OCI-LY3 (cell line): ENCODE results near the gene DENND1A.

Experiments used
- H2AFZ ChIP-seq: fragments of 200-600, 300-600 bp; shearing (Covaris generic); 2 replicates; pipeline ENCODE4 v1.6.0; 2014; ENCODE audit warnings: antibody characterized with exemption, low read depth, low read length
- H3K27ac ChIP-seq: fragments of 200-600, 300-600 bp; sonication (generic); 2 replicates; pipeline ENCODE4 v1.5.1; 2014; ENCODE audit warnings: mild to moderate bottlenecking, low read length, moderate library complexity, mixed read lengths
- H3K27me3 ChIP-seq: fragments of 200-600, 300-600 bp; sonication (generic); 2 replicates; pipeline ENCODE4 v1.6.1; 2014; ENCODE audit warnings: low read depth, low read length, mixed read lengths
- H3K36me3 ChIP-seq: fragments of 200-600, 300-600 bp; sonication (generic); replicated peaks from 2 replicates; pipeline ENCODE3; 2014; ENCODE audit warnings: low read depth, low read length, mixed read lengths
- H3K4me1 ChIP-seq: fragments of 300-600, 200-600 bp; sonication (generic); 2 replicates; pipeline ENCODE4 v1.6.1; 2014; ENCODE audit warnings: low read length, mixed read lengths
- H3K4me2 ChIP-seq: fragments of 200-600, 300-600 bp; sonication (generic); 2 replicates; pipeline ENCODE4 v1.6.1; 2014; ENCODE audit warnings: low read length, mixed read lengths
- H3K4me3 ChIP-seq: fragments of 300-600, 200-600 bp; sonication (generic); 2 replicates; pipeline ENCODE4 v1.5.1; 2014; ENCODE audit warnings: antibody characterized with exemption, mild to moderate bottlenecking, low read length, moderate library complexity
- H3K79me2 ChIP-seq: fragments of 300-600, 200-600 bp; shearing (Covaris generic); 2 replicates; pipeline ENCODE4 v1.6.1; 2014; ENCODE audit warnings: mild to moderate bottlenecking, low read length, mixed read lengths
- H3K9ac ChIP-seq: fragments of 300-600, 200-600 bp; shearing (Covaris generic); 2 replicates; pipeline ENCODE4 v1.6.0; 2014; ENCODE audit warnings: mild to moderate bottlenecking, low read length, moderate library complexity
- H3K9me3 ChIP-seq: fragments of 200-600, 300-600 bp; shearing (Covaris generic); 2 replicates; pipeline ENCODE4 v1.6.1; 2014; ENCODE audit warnings: low read length, mixed read lengths; ENCODE audit not compliant: insufficient read depth
- H4K20me1 ChIP-seq: fragments of 200-600, 300-600 bp; sonication (generic); 2 replicates; pipeline ENCODE4 v1.6.1; 2016; ENCODE audit warnings: low read length, mixed read lengths; ENCODE audit not compliant: insufficient read depth
- CTCF ChIP-seq: fragments of 200-600, 300-600 bp; sonication (generic); IDR thresholded peaks from 2 replicates; pipeline ENCODE4 v1.5.1; 2014; ENCODE audit warnings: antibody characterized with exemption, low read length, low read depth
- EZH2phosphoT487 ChIP-seq: fragments of 200-600 bp; shearing (Covaris generic); IDR thresholded peaks from 2 replicates; pipeline ENCODE4 v1.6.1; 2018; ENCODE audit warnings: antibody characterized with exemption, mixed run types, low read depth

DENND1A gene

GRCh38 chr9:123605286-123605685, 324.6 kb downstream of the DENND1A start:
- Histone ChIP-seq H3K4me2 (no peak overlapping the region), H3K9ac (no peak overlapping the region), H3K79me2 (no peaks in the 10 kb centered on the region), H3K9me3 (no peaks in the 10 kb centered on the region), H3K4me3 (no peak overlapping the region), H3K27ac (no peak overlapping the region), H4K20me1 (peaks cover 23% of the 10 kb centered on the region; the same call in 1 of the 2 replicates), H2AFZ (no peak overlapping the region), H3K27me3 (no peaks in the 10 kb centered on the region), H3K36me3 (peaks cover 17% of the 10 kb centered on the region), H3K4me1 (peaks cover 24% of the 10 kb centered on the region)
- no peak for TF ChIP-seq CTCF
- TF ChIP-seq EZH2phosphoT487, result no peak

GRCh38 chr9:123604861-123605260, 325.1 kb downstream of the DENND1A start:
- TF ChIP-seq CTCF (no peak), EZH2phosphoT487 (no peak)
- Histone ChIP-seq H3K79me2 (no peaks in the 10 kb centered on the region), H3K27me3 (no peaks in the 10 kb centered on the region), H3K9me3 (no peaks in the 10 kb centered on the region), H3K36me3 (peaks cover 17% of the 10 kb centered on the region), H3K9ac (no peak overlapping the region), H4K20me1 (peaks cover 20% of the 10 kb centered on the region; the same call in 1 of the 2 replicates), H3K27ac (no peak overlapping the region), H3K4me1 (peaks cover 24% of the 10 kb centered on the region), H3K4me2 (no peak overlapping the region), H3K4me3 (no peak overlapping the region), H2AFZ (no peak overlapping the region)

- no peak overlapping the region for H3K9ac ChIP-seq
- H3K4me2 ChIP-seq, result no peak overlapping the region
- no peaks in the 10 kb centered on the region for H3K9me3 ChIP-seq
- peaks cover under 1% of the 10 kb centered on the region; the same call in 1 of the 2 replicates for H3K4me1 ChIP-seq
- peaks cover 7% of the 10 kb centered on the region for H3K36me3 ChIP-seq
- no peak overlapping the region for H3K4me3 ChIP-seq
- H3K27ac ChIP-seq, result no peak overlapping the region
- H2AFZ ChIP-seq, result no peak overlapping the region
- H4K20me1 ChIP-seq, result peaks cover 14% of the 10 kb centered on the region; the same call in 1 of the 2 replicates
- no peaks in the 10 kb centered on the region for H3K79me2 ChIP-seq
- TF ChIP-seq CTCF (no peak), EZH2phosphoT487 (no peak)
- H3K27me3 ChIP-seq, result no peaks in the 10 kb centered on the region
Observed at GRCh38 chr9:123601828-123602227, 328.1 kb downstream of the DENND1A start.

- Histone ChIP-seq H4K20me1 (peaks cover 4% of the 10 kb centered on the region; the same call in 1 of the 2 replicates), H3K36me3 (peaks cover 2% of the 10 kb centered on the region), H3K27me3 (no peaks in the 10 kb centered on the region), H3K27ac (no peak overlapping the region), H2AFZ (no peak overlapping the region), H3K9ac (no peak overlapping the region), H3K4me2 (no peak overlapping the region), H3K4me3 (no peak overlapping the region), H3K4me1 (no peaks in the 10 kb centered on the region), H3K79me2 (no peaks in the 10 kb centered on the region), H3K9me3 (no peaks in the 10 kb centered on the region)
- no peak for TF ChIP-seq CTCF
- no peak for TF ChIP-seq EZH2phosphoT487
Observed at GRCh38 chr9:123599781-123600180, 330.1 kb downstream of the DENND1A start.
